GM12878 (cell line): ENCODE results near the gene CREBBP. TPM values are rescaled to one million over a fixed set of nuclear protein-coding genes. Genes with fewer than 3 reads are reported as not detected.
A peak's percentile ranks its signal among the peaks of the same experiment; 100 is the strongest.

Experiments
- ATAC-seq: fragments of 200-7000 bp; cut with Tn5 transposase; 3 replicates; pipeline ENCODE4 v1.9.1; 2020; ENCODE audit warnings: mild to moderate bottlenecking, moderate library complexity
- BruUV-seq: library from RNA; stranded (reverse); fragments of 400-500 nt; replicated peaks from 2 replicates; lab custom pipeline; 2021; lab: Mats Ljungman, UMichigan
- CTCF ChIA-PET: fragments of 300-600 bp; sonication (Branson Sonifier 250); formaldehyde crosslinking; extraction: SDS; loops from one replicate; lab custom pipeline; 2021; ENCODE audit warnings: inconsistent platforms; lab: Yijun Ruan, JAX
- POLR2A ChIA-PET: fragments of 350-600 bp; formaldehyde crosslinking; extraction: SDS; loops from one replicate; lab custom pipeline; 2021; ENCODE audit warnings: inconsistent platforms; lab: Charles Lee
- RAD21 ChIA-PET: fragments of 300-600 bp; sonication (Branson Sonifier 250); formaldehyde crosslinking; loops from one replicate; lab custom pipeline; 2023; ENCODE audit warnings: antibody characterized with exemption; ENCODE audit not compliant: unreplicated experiment; lab: Charles Lee
- SMC1A ChIA-PET: fragments of 300-600 bp; sonication (Branson Sonifier 250); formaldehyde crosslinking; loops from one replicate; lab custom pipeline; 2023; ENCODE audit not compliant: unreplicated experiment, uncharacterized antibody; lab: Charles Lee
- DNase-seq: peaks from one replicate; pipeline ENCODE4 v3.0.0-alpha.2; 2011; ENCODE audit warnings: low read depth, low spot score
- FAIRE-seq: peaks from 3 replicates; lab custom pipeline; 2011; peaks lifted over from hg19 to GRCh38; lab: Jason Lieb, UNC
- H2AFZ ChIP-seq: 2 replicates; pipeline ENCODE4 v1.6.0; 2011; ENCODE audit warnings: low read depth, low read length, control low read depth; ENCODE audit not compliant: control insufficient read depth
- H3K27ac ChIP-seq: 2 replicates; pipeline ENCODE4 v1.5.1; 2011; ENCODE audit warnings: control low read depth; ENCODE audit not compliant: control insufficient read depth, insufficient read depth
- H3K27me3 ChIP-seq, 2 experiments: replicated peaks in 1 of 2; 2 replicates each; pipeline versions ENCODE4 v1.6.0 to v1.6.1; 2011; ENCODE audit warnings: low read length in 1 of 2; ENCODE audit not compliant: control insufficient read depth in 2 of 2, insufficient read depth in 2 of 2
- H3K36me3 ChIP-seq, 2 experiments: 2 replicates each; pipeline ENCODE4 v1.5.1; 2011; ENCODE audit warnings: low read length in 1 of 2; ENCODE audit not compliant: control insufficient read depth in 2 of 2, insufficient read depth in 2 of 2
- H3K4me1 ChIP-seq: 2 replicates; pipeline ENCODE4 v1.6.1; 2011; ENCODE audit warnings: mild to moderate bottlenecking, low read length, moderate library complexity, mixed read lengths; ENCODE audit not compliant: control insufficient read depth, insufficient read depth
- H3K4me2 ChIP-seq: 2 replicates; pipeline ENCODE4 v1.6.0; 2011; ENCODE audit warnings: control low read depth; ENCODE audit not compliant: control insufficient read depth, insufficient read depth
- H3K4me3 ChIP-seq: fragments of 200-600 bp; sonication (generic); 2 replicates; pipeline ENCODE4 v1.5.1; 2016
- H3K79me2 ChIP-seq: 2 replicates; pipeline ENCODE4 v1.6.0; 2011; ENCODE audit warnings: low read length; ENCODE audit not compliant: control insufficient read depth, insufficient read depth
- H3K9ac ChIP-seq: 2 replicates; pipeline ENCODE4 v1.8.0; 2011; ENCODE audit warnings: low read length, control low read depth, mixed read lengths; ENCODE audit not compliant: control insufficient read depth, insufficient read depth
- H3K9me3 ChIP-seq: replicated peaks from 3 replicates; pipeline ENCODE4 v1.5.1; 2011; ENCODE audit warnings: mild to moderate bottlenecking, low read length; ENCODE audit not compliant: control insufficient read depth, insufficient read depth
- H4K20me1 ChIP-seq: 2 replicates; pipeline ENCODE4 v1.6.0; 2011; ENCODE audit not compliant: control insufficient read depth, insufficient read depth
- CHD1 ChIP-seq: IDR thresholded peaks from 2 replicates; pipeline ENCODE4 v1.6.1; 2012; ENCODE audit warnings: low read depth, low read length, improper control_type of control experiment
- HCFC1 ChIP-seq: fragments of 150-350 bp; IDR thresholded peaks from 2 replicates; pipeline ENCODE4 v1.6.1; 2014; ENCODE audit warnings: low read length
- KDM1A ChIP-seq: fragments of 200-600 bp; sonication (generic); IDR thresholded peaks from 2 replicates; pipeline ENCODE4 v1.6.1; 2016; ENCODE audit warnings: borderline replicate concordance
- KLF5 ChIP-seq: fragments of 450-650 bp; IDR thresholded peaks from 2 replicates; pipeline ENCODE4 v1.6.1; 2014; ENCODE audit warnings: mild to moderate bottlenecking; ENCODE audit not compliant: partially characterized antibody
- NFYA ChIP-seq: IDR thresholded peaks from 2 replicates; pipeline ENCODE4 v1.6.1; 2011; ENCODE audit warnings: low read depth, mild to moderate bottlenecking, low read length, improper control_type of control experiment, borderline replicate concordance
- PAX8 ChIP-seq: fragments of 450-650 bp; IDR thresholded peaks from 2 replicates; pipeline ENCODE4 v1.6.1; 2017; ENCODE audit warnings: mild to moderate bottlenecking, moderate library complexity
- POLR2A ChIP-seq: IDR thresholded peaks from 2 replicates; pipeline ENCODE4 v1.6.1; 2011; ENCODE audit warnings: low read depth, mild to moderate bottlenecking, low read length
- RCOR1 ChIP-seq: conservative IDR thresholded peaks from 2 replicates; pipeline ENCODE4 v1.6.1; 2012; ENCODE audit warnings: low read depth, low read length, improper control_type of control experiment
- ZNF24 ChIP-seq: fragments of 450-650 bp; IDR thresholded peaks from 2 replicates; pipeline ENCODE4 v1.6.1; 2017; ENCODE audit warnings: antibody characterized with exemption, mild to moderate bottlenecking
- WGBS: methylation state at CpG from one replicate; pipeline ENCODE4 v1.1.6; 2016; ENCODE audit warnings: low lambda C conversion rate; ENCODE audit not compliant: insufficient replicate concordance, insufficient coverage; ENCODE audit errors: missing lambda C conversion rate; 5-methylcytosine and 5-hydroxymethylcytosine counted together
- in situ Hi-C: fragments of 300-500 bp; cut with MboI; formaldehyde crosslinking; loops from 9 replicates; pipeline ENCODE4 v1.14.3; 2018; ENCODE audit warnings: mixed read lengths
- intact Hi-C: fragments of 100-400 bp; cut with micrococcal nuclease; formaldehyde crosslinking; loops from one replicate; pipeline ENCODE4 v1.14.2; 2022; ENCODE audit not compliant: unreplicated experiment
- polyA plus RNA-seq, 11 experiments: library from polyadenylated mRNA; depleted of rRNA in 4 of 11; unstranded in 6 of 11; stranded (reverse) in 5 of 11; fragments of >200 nt; fragmentation: Nextera tagmentation in 4 of 11; fragmentation: Illumina TruSeq in 1 of 11; extraction: Ambion mirVana in 4 of 11; extraction: Trizol in 1 of 11; gene quantifications; 1 replicate in 1 of 11; 2 replicates in 10 of 11; pipeline versions ENCODE4 v1.2.1 to v1.2.3, GENCODE V29; 2011 to 2016; ENCODE audit warnings: inconsistent platforms in 2 of 11, missing spikeins in 2 of 11, low read depth in 1 of 11
- total RNA-seq, 4 experiments: library from RNA; depleted of rRNA in 3 of 4; stranded (reverse); fragments of >200 nt in 3 of 4; fragmentation: Illumina TruSeq in 1 of 4; extraction: Trizol in 1 of 4; gene quantifications; 2 replicates each; pipeline versions ENCODE4 v1.2.1 to v1.2.3, GENCODE V29; 2013 to 2021

Gene CREBBP
- total and polyA plus RNA-seq, 10 of the 15 experiments (the other 5 are each of a cell fraction or from before 2014, with no cell fraction given), result 3.4 to 32.7 (median 7.9) TPM

- DNase-seq, result no peak
- TF ChIP-seq KLF5 (no peak), ZNF24 (no peak), KDM1A (no peak), CHD1 (no peak), PAX8 (no peak), HCFC1 (no peak), RCOR1 (no peak)
- 99% methylated on average over 7 of the region's 7 CpGs for WGBS
- ChIA-PET SMC1A (no interaction called here), POLR2A (no interaction called here), RAD21 (no interaction called here), CTCF (interaction anchor here (1.0 kb wide), 1 partner anchor 127 kb away, joined by 3 read pairs; no protein-coding TSS in a partner anchor)
- Histone ChIP-seq H3K4me3 (no peak overlapping the region), H3K27me3 (no peaks in the 10 kb centered on the region), H3K79me2 (no peaks in the 10 kb centered on the region), H3K9me3 (no peaks in the 10 kb centered on the region), H4K20me1 (no peaks in the 10 kb centered on the region; the same call in 1 of the 2 replicates), H3K4me2 (no peak overlapping the region), H2AFZ (no peak overlapping the region), H3K4me1 (no peaks in the 10 kb centered on the region), H3K27ac (no peak overlapping the region), H3K9ac (no peak overlapping the region), H3K36me3 (peaks cover 25 to 49% of the 10 kb centered on the region in 2 experiments)
- no peak for FAIRE-seq
- no peak for ATAC-seq
- in situ Hi-C loops (no loop called here), intact Hi-C loops (no loop called here)
- no TSS peak for BruUV-seq
Measured at GRCh38 chr16:3744018-3744417, 136.5 kb downstream of the CREBBP start.

- H2AFZ ChIP-seq, result no peak overlapping the region
- POLR2A ChIA-PET, result no interaction called here
- no peak overlapping the region for H3K27ac ChIP-seq
- no peaks in the 10 kb centered on the region for H3K27me3 ChIP-seq
- SMC1A ChIA-PET, result interaction anchor here (0.7 to 1.0 kb wide), 2 partner anchors 9 to 131 kb away, joined by 3 read pairs; no protein-coding TSS in a partner anchor
- H4K20me1 ChIP-seq, result no peaks in the 10 kb centered on the region; the same call in 1 of the 2 replicates
- RAD21 ChIA-PET, result no interaction called here
- no TSS peak for BruUV-seq
- H3K36me3 ChIP-seq, result peaks cover 17 to 43% of the 10 kb centered on the region in 2 experiments
- no peak for ATAC-seq
- H3K79me2 ChIP-seq, result no peaks in the 10 kb centered on the region
- no peak overlapping the region for H3K4me3 ChIP-seq
- H3K4me2 ChIP-seq, result no peak overlapping the region
- no peaks in the 10 kb centered on the region for H3K9me3 ChIP-seq
- WGBS, result 95% methylated on average over 16 of the region's 16 CpGs
- intact Hi-C loops, result no loop called here
- no peak for DNase-seq
- no peak overlapping the region for H3K9ac ChIP-seq
- no peak for FAIRE-seq
- CTCF ChIA-PET, result interaction anchor here (0.6 kb wide), 1 partner anchor 52 kb away, joined by 3 read pairs; no protein-coding TSS in a partner anchor
- in situ Hi-C loops, result no loop called here
- no peaks in the 10 kb centered on the region for H3K4me1 ChIP-seq
- TF ChIP-seq NFYA (no peak), POLR2A (0 out of 2 replicates have a peak, but pooled peaks have one; percentile 24)
- TF ChIP-seq, all 136 proteins: peak for 1
Measured at GRCh38 chr16:3740934-3741333, 139.6 kb downstream of the CREBBP start.
